Endometrium (tissue), 2 donors: ENCODE measurements around the gene RSAD1.

Experiments
- FAIRE-seq: peaks from 2 replicates; lab custom pipeline; 2012; peaks lifted over from hg19 to GRCh38; lab: Jason Lieb, UNC
- donor health status: control.
- donor health status: control.

Gene RSAD1

GRCh38 chr17:50478391-50479381 is at the start of gene RSAD1:
TSS of gene RSAD1 (plus strand) at chr17:50478860. CDS start at chr17:50478885, 25 bp downstream.
- FAIRE-seq: no peak

DNA sequence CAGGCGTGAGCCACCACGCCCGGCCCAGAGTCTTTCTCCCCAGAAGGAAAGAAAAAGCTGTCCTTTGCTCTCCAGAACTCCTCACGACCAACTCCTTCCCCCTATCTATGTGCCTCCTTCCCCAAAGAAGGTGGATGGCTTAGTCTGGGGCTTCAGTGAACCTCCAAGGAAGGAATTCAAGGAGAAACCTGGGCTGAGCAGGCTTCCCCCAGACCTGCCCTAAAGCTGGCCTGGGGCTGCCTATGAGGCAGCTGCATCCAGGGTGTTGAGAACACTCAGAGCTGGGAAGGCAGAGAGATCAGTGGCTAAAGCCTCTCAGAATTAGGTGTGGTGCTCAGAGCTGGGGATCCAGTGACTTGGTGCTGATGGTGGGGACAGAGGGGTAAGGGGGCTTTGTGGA is 48.9 kb upstream of the RSAD1 start:
- FAIRE-seq: no peak

GRCh38 chr17:50430821-50431618 is 47.6 kb upstream of the RSAD1 start:
- no peak for FAIRE-seq

DNA sequence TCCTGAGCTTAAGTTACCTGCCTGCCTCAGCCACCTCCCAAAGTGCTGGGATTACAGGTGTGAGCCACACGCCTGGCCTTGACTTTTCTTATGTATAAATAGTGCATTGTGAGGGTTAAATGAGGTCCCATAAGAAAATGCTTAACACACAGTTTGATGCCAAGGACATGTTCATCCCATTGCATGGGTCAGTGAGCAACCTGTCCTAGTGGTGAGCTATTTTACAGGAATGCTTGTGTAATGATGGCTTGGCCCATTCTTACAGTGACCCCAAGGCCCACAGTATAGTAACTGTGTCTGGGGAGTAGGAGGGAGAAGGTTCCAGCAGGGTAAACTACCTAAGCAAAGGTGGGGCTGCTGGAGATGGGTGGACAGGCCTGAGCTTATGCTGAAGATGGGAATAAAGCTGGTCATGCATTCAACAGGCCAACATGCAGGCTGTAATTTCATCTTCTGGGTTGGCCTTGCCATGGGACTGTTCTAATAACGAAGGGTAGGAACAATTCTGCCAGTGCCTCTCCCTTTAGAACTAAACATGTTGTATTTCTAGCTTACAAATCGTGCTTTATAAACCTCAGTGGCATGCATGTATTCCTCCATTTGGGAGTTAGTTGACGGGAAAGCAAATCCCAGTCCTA is 46.4 kb upstream of the RSAD1 start:
- FAIRE-seq: no peak

- FAIRE-seq: no peak
Observed at GRCh38 chr17:50437409-50437808, 41.3 kb upstream of the RSAD1 start.

DNA sequence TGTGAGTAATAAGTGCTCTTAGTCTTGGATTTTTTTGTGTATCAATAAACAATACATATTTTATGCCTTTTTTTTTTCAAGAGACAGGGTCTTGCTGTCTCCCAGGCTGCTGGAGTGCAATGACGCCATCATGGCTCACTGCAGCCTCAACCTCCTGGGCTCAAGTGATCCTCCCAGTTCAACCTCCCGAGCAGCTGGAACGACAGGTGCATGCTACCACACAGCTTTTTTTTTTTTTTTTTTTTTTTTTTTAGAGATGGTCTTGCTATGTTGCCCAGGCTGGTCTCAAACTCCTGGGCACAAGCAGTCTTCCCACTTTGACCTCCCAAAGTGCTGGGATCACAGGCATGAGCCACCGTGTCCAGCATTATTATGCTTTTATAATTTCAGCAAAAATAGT is 39.7 kb upstream of the RSAD1 start:
- no peak for FAIRE-seq

- no peak for FAIRE-seq
Observed at GRCh38 chr17:50440172-50440837, 38.4 kb upstream of the RSAD1 start.

DNA sequence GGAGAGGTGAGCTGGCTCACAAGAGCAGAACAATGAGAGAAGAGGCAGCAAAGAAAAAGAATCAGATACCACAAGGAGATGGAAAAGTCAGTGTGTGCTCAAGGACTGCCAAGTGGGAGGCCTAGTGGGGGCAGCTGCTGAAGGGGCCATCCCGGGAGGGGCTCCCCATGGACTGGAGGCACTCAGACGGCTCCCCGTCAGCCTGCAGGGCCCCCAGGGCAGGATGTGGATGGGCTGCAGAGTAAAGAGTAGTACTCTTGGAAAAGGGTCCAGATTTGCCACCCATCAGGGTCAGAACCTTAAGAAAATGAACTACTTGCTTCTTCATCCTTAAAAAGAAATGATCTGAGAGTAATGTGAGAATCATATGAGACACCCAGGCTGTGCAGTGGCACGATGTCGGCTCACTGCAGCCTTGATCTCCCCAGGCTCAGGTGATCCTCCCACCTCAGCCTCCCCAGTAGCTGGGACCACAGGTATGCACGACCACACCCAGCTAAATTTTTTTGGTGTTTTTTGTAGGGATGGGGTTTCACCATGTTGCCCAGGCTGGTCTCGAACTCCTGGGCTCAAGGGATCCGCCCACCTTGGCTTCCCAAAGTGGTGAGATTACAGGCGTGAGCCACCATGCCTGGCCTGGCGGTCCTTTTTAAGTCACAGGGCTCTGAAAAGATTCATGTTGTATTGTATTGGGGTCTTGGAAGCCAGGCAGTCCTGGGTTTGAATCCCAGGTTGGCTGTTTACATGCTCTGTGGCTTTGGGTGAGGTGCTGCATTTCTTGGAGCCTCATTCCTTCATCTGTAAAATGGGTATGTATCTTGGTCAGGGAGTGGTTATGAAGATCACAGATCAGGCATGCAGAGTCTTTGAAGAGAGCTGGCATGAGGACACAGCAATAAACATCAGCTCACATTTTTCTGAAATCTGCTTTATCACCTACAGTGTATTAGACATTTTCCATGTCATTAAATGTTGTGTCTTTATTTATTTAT is 37.5 kb upstream of the RSAD1 start:
- FAIRE-seq: no peak

- FAIRE-seq: no peak
Observed at GRCh38 chr17:50443505-50443974, 35.1 kb upstream of the RSAD1 start.

GRCh38 chr17:50444841-50445715 is 33.6 kb upstream of the RSAD1 start:
- FAIRE-seq: no peak

- FAIRE-seq: no peak
Observed at GRCh38 chr17:50445730-50446325, 32.8 kb upstream of the RSAD1 start.

- FAIRE-seq: no peak
Observed at GRCh38 chr17:50447870-50448595, 30.6 kb upstream of the RSAD1 start.

DNA sequence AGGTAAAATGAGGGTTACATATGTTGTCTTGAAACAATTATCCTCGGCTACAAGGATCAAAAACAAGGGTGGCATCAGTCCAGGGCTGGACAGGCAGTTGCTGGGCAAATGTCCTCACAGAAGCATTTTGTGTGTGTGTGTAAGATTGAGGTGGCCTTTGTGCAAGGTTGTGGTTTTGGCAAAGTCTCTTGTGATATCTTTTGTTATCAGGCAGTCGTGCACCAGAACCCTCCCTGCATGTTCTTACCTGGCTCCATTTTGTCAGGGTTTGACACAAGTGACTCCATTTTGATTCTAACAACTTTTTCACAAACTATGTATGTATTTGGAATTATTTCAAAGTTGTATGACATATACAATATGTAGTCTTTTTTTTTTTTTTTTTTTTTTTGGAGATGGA is 30.0 kb upstream of the RSAD1 start:
- no peak for FAIRE-seq

DNA sequence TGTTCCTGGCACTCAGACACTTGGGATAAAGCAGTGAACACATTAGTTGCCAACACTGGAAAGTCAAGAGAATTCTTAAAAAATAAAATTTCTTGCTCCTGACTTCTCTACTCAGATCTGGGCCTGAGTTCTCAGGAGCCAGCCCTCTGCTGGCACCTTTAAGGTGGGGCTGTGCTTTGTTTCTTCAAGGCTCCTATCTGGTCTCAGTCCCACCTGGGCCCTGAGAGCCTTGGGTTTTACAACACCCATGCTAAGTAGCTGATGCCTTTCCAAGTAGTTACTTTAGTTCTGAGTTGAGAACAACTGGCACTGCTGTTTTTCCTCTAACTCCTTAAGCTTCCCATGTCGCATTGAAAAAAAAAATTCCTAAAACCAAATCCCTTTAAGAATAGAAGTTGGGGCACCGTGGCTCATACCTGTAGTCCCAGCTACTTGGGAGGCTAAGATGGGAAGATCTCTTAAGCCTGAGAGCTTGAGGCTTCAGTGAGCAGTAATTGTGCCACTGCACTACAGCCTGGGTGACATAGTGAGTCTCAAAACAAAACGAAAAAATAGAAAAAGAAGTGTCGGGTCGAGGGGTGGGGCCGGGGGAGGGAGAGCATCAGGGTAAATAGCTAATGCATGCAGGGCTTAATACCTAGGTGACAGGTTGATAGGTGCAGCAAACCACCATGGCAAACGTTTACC is 26.6 kb upstream of the RSAD1 start:
- no peak for FAIRE-seq

- no peak for FAIRE-seq
Observed at GRCh38 chr17:50452630-50453300, 25.9 kb upstream of the RSAD1 start.

- FAIRE-seq: no peak
Observed at GRCh38 chr17:50453901-50454300, 24.8 kb upstream of the RSAD1 start.

GRCh38 chr17:50457621-50458020 is 21.0 kb upstream of the RSAD1 start:
- FAIRE-seq: no peak
